HG03439 (cell line): ENCODE results near the gene ZBTB48.

ENCODE experiments used
- ATAC-seq: cut with Tn5 transposase; IDR thresholded peaks from one replicate; pipeline ENCODE4 v1.9.1; 2021; ENCODE audit warnings: mild to moderate bottlenecking, moderate library complexity; ENCODE audit not compliant: unreplicated experiment

The ZBTB48 gene

GRCh38 chr1:6603915-6604558, 24.2 kb downstream of the ZBTB48 start:
- ATAC-seq: no peak

GRCh38 chr1:6612641-6613360, 33.0 kb downstream of the ZBTB48 start:
- ATAC-seq: no peak

GRCh38 chr1:6613361-6614018, 33.7 kb downstream of the ZBTB48 start, which contains the start of gene PHF13:
Gene PHF13, plus strand, starts transcription at chr1:6613731. Its CDS starts 336 bp downstream, at chr1:6614067.
- peak; percentile 89 for ATAC-seq

- ATAC-seq: no peak
Observed at GRCh38 chr1:6614019-6614928, 34.5 kb downstream of the ZBTB48 start.

GRCh38 chr1:6614929-6615785, 35.4 kb downstream of the ZBTB48 start:
- ATAC-seq: no peak

- ATAC-seq: no peak
Observed at GRCh38 chr1:6619045-6619444, 39.3 kb downstream of the ZBTB48 start.

GRCh38 chr1:6621429-6622391, 41.9 kb downstream of the ZBTB48 start:
- no peak for ATAC-seq

GRCh38 chr1:6622396-6623152, 42.8 kb downstream of the ZBTB48 start:
- no peak for ATAC-seq

- no peak for ATAC-seq
Observed at GRCh38 chr1:6623269-6623965, 43.6 kb downstream of the ZBTB48 start.

GRCh38 chr1:6624710-6625583, 45.2 kb downstream of the ZBTB48 start, which contains the start of gene THAP3:
Gene THAP3, plus strand, starts transcription at chr1:6624868. Its CDS starts 351 bp downstream, at chr1:6625219.
- ATAC-seq: peak; percentile 77

GRCh38 chr1:6625584-6626149, 45.9 kb downstream of the ZBTB48 start:
- ATAC-seq: peak; percentile 29

- no peak for ATAC-seq
Observed at GRCh38 chr1:6627031-6627430, 47.2 kb downstream of the ZBTB48 start.

- no peak for ATAC-seq
Observed at GRCh38 chr1:6627841-6628545, 48.2 kb downstream of the ZBTB48 start.

- ATAC-seq: no peak
Observed at GRCh38 chr1:6628971-6629479, 49.2 kb downstream of the ZBTB48 start.

GRCh38 chr1:6630027-6630426, 50.2 kb downstream of the ZBTB48 start:
- ATAC-seq: no peak
